Measurements from ENCODE around the gene CSNK2A1.

DNA sequence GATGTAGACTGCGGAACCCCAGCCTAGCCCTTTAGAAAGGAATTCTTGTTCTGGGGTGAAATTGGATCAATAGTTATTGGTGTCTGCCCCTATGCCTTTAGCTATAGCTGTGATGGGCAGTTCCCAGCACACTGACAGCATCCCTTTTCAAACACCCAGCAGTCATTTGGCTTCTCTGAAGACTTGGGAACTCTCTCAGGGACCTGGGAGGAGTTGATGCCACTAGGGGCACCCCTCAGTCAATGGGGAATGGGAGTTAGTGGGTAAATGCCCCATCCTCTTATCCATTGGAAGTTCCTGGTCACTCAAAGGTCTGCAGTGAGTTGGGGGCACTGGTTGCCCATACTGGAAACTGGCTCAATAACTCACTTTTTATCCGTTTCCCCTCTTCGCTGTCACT lies 31.6 kb upstream of the CSNK2A1 start:
- TF ChIP-seq CTCF (IDR thresholded peaks at IDR 0.05) (no peak), POLR2A (IDR thresholded peaks at IDR 0.05) (no peak)

Data from body of pancreas (tissue), 4 donors.